GM13976 (cell line): ENCODE data around the gene RASSF3.

ENCODE experiments used
- DNase-seq: peaks from one replicate; pipeline ENCODE4 v3.0.0; 2012; ENCODE audit warnings: low spot score
- CTCF ChIP-seq: IDR thresholded peaks from 2 replicates; pipeline ENCODE4 v1.5.1; 2012; ENCODE audit warnings: borderline replicate concordance, mild to moderate bottlenecking; ENCODE audit not compliant: insufficient read depth; ENCODE audit errors: extremely low read depth, missing control alignments, control extremely low read depth
- in situ Hi-C: fragments of 300-500 bp; cut with MboI; formaldehyde crosslinking; loops from one replicate; pipeline ENCODE4 v1.12.0; 2022; ENCODE audit warnings: low sequenced_read_pairs, mixed read lengths, inconsistent platforms; ENCODE audit not compliant: unreplicated experiment

Gene RASSF3

GRCh38 chr12:64680235-64680634 is 69.9 kb downstream of the RASSF3 start:
- TF ChIP-seq CTCF, result no peak
- DNase-seq, result no peak
- in situ Hi-C loops, result no loop called here

- peak; percentile 54 for DNase-seq
- TF ChIP-seq CTCF, result no peak
- in situ Hi-C loops, result no loop called here
Measured at GRCh38 chr12:64681200-64682052, 71.1 kb downstream of the RASSF3 start.

GRCh38 chr12:64682572-64683277 is 72.4 kb downstream of the RASSF3 start:
- no peak for DNase-seq

GRCh38 chr12:64683816-64684543 is 73.7 kb downstream of the RASSF3 start:
- DNase-seq, result no peak
- no peak for TF ChIP-seq CTCF
- in situ Hi-C loops, result no loop called here

More at GRCh38 chr12:64682572-64683277, 72.4 kb downstream of the RASSF3 start:
- in situ Hi-C loops, result no loop called here
- TF ChIP-seq CTCF, result no peak

GRCh38 chr12:64685050-64685449 is 74.8 kb downstream of the RASSF3 start:
- in situ Hi-C loops, result no loop called here
- no peak for TF ChIP-seq CTCF
- no peak for DNase-seq

GRCh38 chr12:64685605-64686004 is 75.3 kb downstream of the RASSF3 start:
- no peak for DNase-seq
- TF ChIP-seq CTCF, result no peak
- in situ Hi-C loops, result no loop called here
